ENCODE results near the gene MEOX1. TPM values are rescaled to one million over a fixed set of nuclear protein-coding genes. Genes with fewer than 3 reads are reported as not detected.

The MEOX1 gene
- total RNA-seq, 1 experiment from 2014 or later = not detected

GRCh38 chr17:43667947-43668348, 6.2 kb upstream of the MEOX1 start:
- no peaks in the 10 kb centered on the region for H3K9me3 Mint-ChIP-seq
- DNase-seq (ENCODE audit: low spot score) (no peak), ATAC-seq (no peak)
- no peaks in the 10 kb centered on the region for H3K36me3 Mint-ChIP-seq
- no peaks in the 10 kb centered on the region for H3K27me3 Mint-ChIP-seq (ENCODE audit: low read depth)
- TF ChIP-seq AFF4 (CRISPR knock-in tag; IDR thresholded peaks at IDR 0.05; ENCODE audit: borderline replicate concordance) (no peak), FOXP1 (CRISPR knock-in tag; IDR thresholded peaks at IDR 0.05; ENCODE audit: borderline replicate concordance) (no peak), RELA (CRISPR knock-in tag; IDR thresholded peaks at IDR 0.05; ENCODE audit: borderline replicate concordance) (no peak), NR2C2 (CRISPR knock-in tag; IDR thresholded peaks at IDR 0.05) (no peak), KAT7 (CRISPR knock-in tag; IDR thresholded peaks at IDR 0.05; ENCODE audit: borderline replicate concordance) (no peak), ZNF532 (CRISPR knock-in tag; IDR thresholded peaks at IDR 0.05; ENCODE audit: borderline replicate concordance) (no peak)
- POLR2A ChIA-PET = interaction anchor here (0.6 kb wide), 1 partner anchor 73 kb away, joined by 5 read pairs; no protein-coding TSS in a partner anchor
- peaks cover 36% of the 10 kb centered on the region for H3K4me1 Mint-ChIP-seq
- CTCF ChIA-PET = interaction anchor here (0.7 kb wide), 1 partner anchor 85 kb away, joined by 3 read pairs; no protein-coding TSS in a partner anchor
- H3K27ac Mint-ChIP-seq = no peak overlapping the region
- no peak overlapping the region for H3K4me3 Mint-ChIP-seq

GRCh38 chr17:43667506-43667905, 5.8 kb upstream of the MEOX1 start:
- Mint-ChIP-seq H3K27me3 (ENCODE audit: low read depth) (no peaks in the 10 kb centered on the region), H3K4me1 (peaks cover 40% of the 10 kb centered on the region), H3K4me3 (no peak overlapping the region), H3K36me3 (no peaks in the 10 kb centered on the region), H3K9me3 (no peaks in the 10 kb centered on the region), H3K27ac (no peak overlapping the region)
- ATAC-seq (no peak), DNase-seq (ENCODE audit: low spot score) (no peak)
- ChIA-PET CTCF (no interaction called here), POLR2A (no interaction called here)
- TF ChIP-seq RORB (CRISPR knock-in tag; IDR thresholded peaks at IDR 0.05) (no peak), PRRX2 (CRISPR knock-in tag; IDR thresholded peaks at IDR 0.05) (no peak), GABPB1 (CRISPR knock-in tag; IDR thresholded peaks at IDR 0.05) (0 out of 2 replicates have a peak, but pooled peaks have one; percentile 49)

GRCh38 chr17:43665937-43666236, 4.2 kb upstream of the MEOX1 start:
- no peak for TF ChIP-seq IRF1 (CRISPR knock-in tag; IDR thresholded peaks at IDR 0.05)
- no peaks in the 10 kb centered on the region for H3K9me3 Mint-ChIP-seq
- no peak overlapping the region for H3K4me3 Mint-ChIP-seq
- H3K4me1 Mint-ChIP-seq = peaks cover 40% of the 10 kb centered on the region
- ChIA-PET CTCF (interaction anchor here (0.6 to 2.5 kb wide), 11 partner anchors 8 to 182 kb away, joined by 3 to 24 read pairs (median 5); partner anchors contain the start of gene DHX8), POLR2A (no interaction called here)
- H3K27me3 Mint-ChIP-seq (ENCODE audit: low read depth) = no peaks in the 10 kb centered on the region
- H3K36me3 Mint-ChIP-seq = no peaks in the 10 kb centered on the region
- no peak overlapping the region for H3K27ac Mint-ChIP-seq
- ATAC-seq (no peak), DNase-seq (ENCODE audit: low spot score) (no peak)
